ENCODE measurements around the gene HUS1B.

The HUS1B gene

DNA sequence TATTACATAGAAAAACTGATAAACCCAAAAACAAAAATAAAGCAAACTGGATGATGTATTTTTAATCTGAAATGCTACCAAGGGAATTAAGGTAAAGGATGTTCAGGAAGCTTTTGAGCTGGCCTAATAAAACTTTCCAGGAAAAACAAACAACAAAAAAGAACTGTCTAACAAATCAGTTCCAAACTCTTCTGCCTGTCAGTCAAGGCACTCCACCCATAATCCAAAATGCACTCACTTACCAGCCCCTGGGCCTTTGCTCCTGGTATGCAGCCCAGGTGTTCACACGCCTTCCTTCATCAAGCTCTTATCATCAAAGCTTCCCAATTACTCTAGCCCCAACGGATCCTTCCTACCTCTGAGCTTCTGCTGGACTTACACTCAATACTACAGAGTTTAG lies 32.3 kb upstream of the HUS1B start:
- no peak overlapping the region for H3K4me3 ChIP-seq (ENCODE audit: low read depth, low read length)
- TF ChIP-seq, protein P1, sequence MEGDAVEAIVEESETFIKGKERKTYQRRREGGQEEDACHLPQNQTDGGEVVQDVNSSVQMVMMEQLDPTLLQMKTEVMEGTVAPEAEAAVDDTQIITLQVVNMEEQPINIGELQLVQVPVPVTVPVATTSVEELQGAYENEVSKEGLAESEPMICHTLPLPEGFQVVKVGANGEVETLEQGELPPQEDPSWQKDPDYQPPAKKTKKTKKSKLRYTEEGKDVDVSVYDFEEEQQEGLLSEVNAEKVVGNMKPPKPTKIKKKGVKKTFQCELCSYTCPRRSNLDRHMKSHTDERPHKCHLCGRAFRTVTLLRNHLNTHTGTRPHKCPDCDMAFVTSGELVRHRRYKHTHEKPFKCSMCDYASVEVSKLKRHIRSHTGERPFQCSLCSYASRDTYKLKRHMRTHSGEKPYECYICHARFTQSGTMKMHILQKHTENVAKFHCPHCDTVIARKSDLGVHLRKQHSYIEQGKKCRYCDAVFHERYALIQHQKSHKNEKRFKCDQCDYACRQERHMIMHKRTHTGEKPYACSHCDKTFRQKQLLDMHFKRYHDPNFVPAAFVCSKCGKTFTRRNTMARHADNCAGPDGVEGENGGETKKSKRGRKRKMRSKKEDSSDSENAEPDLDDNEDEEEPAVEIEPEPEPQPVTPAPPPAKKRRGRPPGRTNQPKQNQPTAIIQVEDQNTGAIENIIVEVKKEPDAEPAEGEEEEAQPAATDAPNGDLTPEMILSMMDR (IDR thresholded peaks at IDR 0.05; ENCODE audit: borderline replicate concordance, insufficient read depth, low read depth, low read length): no peak

DNA sequence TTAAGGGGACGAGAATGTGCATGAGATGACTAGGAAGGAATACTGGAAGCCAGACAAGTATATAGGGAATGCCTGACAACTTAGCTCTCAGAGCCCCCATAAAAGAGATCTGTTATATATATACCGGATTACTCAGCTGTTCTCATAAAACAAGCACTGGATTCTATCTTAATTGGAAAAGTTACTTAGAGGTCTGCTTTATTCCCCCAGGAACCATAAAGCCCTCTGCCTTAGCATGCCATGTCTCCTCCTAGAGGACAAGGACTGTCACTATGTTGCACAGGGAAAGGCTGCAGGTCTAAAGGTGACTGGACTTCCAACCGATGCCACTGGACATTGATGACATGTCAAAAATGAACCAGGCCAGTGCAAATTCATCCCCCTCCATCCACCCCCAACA lies 29.6 kb upstream of the HUS1B start:
- TF ChIP-seq, protein P1 (IDR thresholded peaks at IDR 0.05; ENCODE audit: borderline replicate concordance, insufficient read depth, low read depth, low read length): peak; percentile 11; the same call in 1 of the 2 replicates
- H3K4me3 ChIP-seq (ENCODE audit: low read depth, low read length): no peak overlapping the region

DNA sequence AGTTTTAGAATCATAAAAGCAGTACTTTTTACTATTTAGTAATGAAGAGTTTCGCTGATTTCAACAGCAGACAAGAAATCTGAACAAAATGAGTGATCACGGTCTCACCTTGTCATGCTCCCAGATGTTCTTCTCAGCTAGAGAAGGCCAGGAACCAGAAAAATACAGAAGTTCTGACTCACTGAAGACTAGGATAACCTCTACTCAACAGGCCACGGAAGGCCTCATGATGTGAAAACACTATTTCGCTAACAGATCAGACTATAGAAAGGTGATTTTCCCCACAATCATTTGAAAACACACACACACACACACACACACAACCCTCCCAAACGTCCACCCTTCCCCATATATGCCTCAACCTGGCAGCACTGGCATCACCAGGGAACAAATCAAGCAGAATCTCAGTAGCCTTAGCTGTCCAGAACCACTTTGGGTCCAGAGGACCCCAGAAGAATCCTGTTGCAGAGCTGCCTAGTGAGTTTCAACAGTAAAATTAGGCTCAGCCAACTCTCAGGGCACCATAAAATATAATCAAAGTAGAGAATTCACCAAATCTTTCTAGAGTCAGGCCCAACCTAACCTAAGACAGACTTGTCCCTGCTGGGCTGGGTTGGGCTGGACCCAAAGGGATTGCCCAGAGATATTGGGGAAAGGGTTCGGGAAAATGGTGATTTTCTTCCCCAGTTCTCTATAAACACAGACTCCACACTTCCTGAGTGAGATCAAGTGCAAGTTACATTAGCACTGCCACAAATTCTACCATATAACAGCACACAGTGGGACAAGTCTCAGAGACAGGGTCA lies 28.1 kb upstream of the HUS1B start:
- TF ChIP-seq, protein P1 (IDR thresholded peaks at IDR 0.05; ENCODE audit: borderline replicate concordance, insufficient read depth, low read depth, low read length): no peak
- no peak overlapping the region for H3K4me3 ChIP-seq (ENCODE audit: low read depth, low read length)

DNA sequence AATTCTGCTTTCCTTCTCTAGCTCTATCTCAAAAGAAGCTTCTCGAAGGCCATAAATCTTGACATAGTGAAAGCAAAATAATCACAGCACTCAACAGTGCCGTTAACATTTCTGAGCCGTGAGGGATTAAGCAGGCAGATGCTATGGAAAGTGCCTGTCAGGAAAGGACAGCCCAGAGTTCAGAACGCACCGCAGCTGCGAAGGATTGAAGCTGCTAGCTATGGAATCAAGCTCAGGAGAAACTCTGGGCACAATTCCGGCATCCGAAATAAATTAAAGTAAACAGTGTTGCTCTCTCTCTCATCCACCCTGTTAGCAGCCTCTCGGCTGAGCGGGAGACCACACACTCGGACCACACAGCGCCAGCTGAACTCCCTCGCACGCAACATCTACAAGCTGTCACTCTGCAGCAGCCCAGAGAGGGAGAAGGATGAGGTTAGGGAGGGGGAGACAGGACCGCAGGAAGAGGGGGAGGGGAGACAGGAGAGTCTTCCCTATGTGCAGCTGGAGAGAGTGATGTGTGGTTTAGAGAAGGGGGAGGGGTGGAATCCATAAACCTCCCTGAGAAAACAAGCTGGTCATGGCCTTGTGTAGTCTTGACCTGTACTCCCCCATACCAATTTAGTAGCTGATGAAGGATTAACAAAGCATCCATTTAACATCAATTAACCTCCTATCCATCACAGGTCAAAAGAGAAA lies 27.0 kb upstream of the HUS1B start:
- TF ChIP-seq, protein P1 (IDR thresholded peaks at IDR 0.05; ENCODE audit: borderline replicate concordance, insufficient read depth, low read depth, low read length): no peak
- H3K4me3 ChIP-seq (ENCODE audit: low read depth, low read length): no peak overlapping the region

GRCh38 chr6:680666-681340 lies 23.9 kb upstream of the HUS1B start:
- TF ChIP-seq, protein P1 (IDR thresholded peaks at IDR 0.05; ENCODE audit: borderline replicate concordance, insufficient read depth, low read depth, low read length): no peak
- no peak overlapping the region for H3K4me3 ChIP-seq (ENCODE audit: low read depth, low read length)

DNA sequence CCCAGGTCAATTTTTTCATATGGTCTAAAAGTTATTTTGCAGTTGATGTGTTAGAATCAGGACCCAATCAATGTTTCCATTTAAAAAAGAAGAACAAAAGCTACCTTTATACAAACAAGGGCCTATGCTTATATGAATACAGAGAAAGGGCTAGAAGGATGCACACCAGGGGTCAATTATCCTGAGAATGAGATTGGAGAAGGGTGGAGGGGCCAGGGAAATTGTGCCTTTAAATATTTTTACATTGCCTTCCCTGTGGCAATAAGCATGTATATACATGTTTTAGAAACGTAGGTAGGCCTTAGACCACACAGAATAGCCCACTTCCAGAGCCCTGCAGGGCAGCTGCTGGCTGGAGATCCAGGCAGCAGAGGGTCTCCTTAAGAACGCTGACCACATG lies 23.4 kb upstream of the HUS1B start:
- TF ChIP-seq, protein P1 (IDR thresholded peaks at IDR 0.05; ENCODE audit: borderline replicate concordance, insufficient read depth, low read depth, low read length): no peak
- H3K4me3 ChIP-seq (ENCODE audit: low read depth, low read length): no peak overlapping the region

Data from GM12875 (cell line).